HFFc6 (cell line): ENCODE results near the gene C17orf50. TPM values are rescaled to one million over a fixed set of nuclear protein-coding genes. Genes with fewer than 3 reads are reported as not detected.

Source experiments
- DNase-seq: peaks from one replicate; pipeline ENCODE4 v3.0.0-alpha.2; 2018
- H3K27ac Mint-ChIP-seq: 2 replicates; pipeline ENCODE4 v1.8.0; 2020; ENCODE audit warnings: mild to moderate bottlenecking, mixed read lengths
- H3K27me3 Mint-ChIP-seq: 2 replicates; pipeline ENCODE4 v1.8.0; 2021; ENCODE audit warnings: mild to moderate bottlenecking, moderate library complexity, mixed read lengths; ENCODE audit not compliant: insufficient read depth
- H3K36me3 Mint-ChIP-seq: 2 replicates; pipeline ENCODE4 v1.8.0; 2021; ENCODE audit warnings: low read depth, mixed read lengths
- H3K4me1 Mint-ChIP-seq: 2 replicates; pipeline ENCODE4 v1.8.0; 2020; ENCODE audit warnings: low read depth, mixed read lengths
- H3K4me3 Mint-ChIP-seq: 2 replicates; pipeline ENCODE4 v1.8.0; 2020; ENCODE audit warnings: mild to moderate bottlenecking, moderate library complexity, mixed read lengths
- H3K9me3 Mint-ChIP-seq: 2 replicates; pipeline ENCODE4 v1.8.0; 2020; ENCODE audit warnings: mild to moderate bottlenecking, mixed read lengths
- CTCF ChIP-seq: fragments of 200-600 bp; sonication (generic); IDR thresholded peaks from 2 replicates; pipeline ENCODE4 v1.5.0; 2021; ENCODE audit warnings: antibody characterized with exemption, mild to moderate bottlenecking
- total RNA-seq, 6 experiments: library from RNA; stranded (reverse); fragmentation: NEBNext Ultra II Directional; extraction: Animal tissue kit (Norgen Biotek cat#: 25700); gene quantifications; 2 replicates in 1 of 6; 3 replicates in 5 of 6; pipeline ENCODE4 v1.2.3, GENCODE V29; 2021

C17orf50 gene
- total RNA-seq, 6 experiments from 2014 or later: not detected

GRCh38 chr17:35769895-35770486 is 9.3 kb downstream of the C17orf50 start:
- Mint-ChIP-seq H3K9me3 (no peaks in the 10 kb centered on the region), H3K4me1 (peaks cover 3% of the 10 kb centered on the region; the same call in 1 of the 2 replicates), H3K36me3 (no peaks in the 10 kb centered on the region), H3K27ac (no peak overlapping the region), H3K27me3 (peaks cover 53% of the 10 kb centered on the region), H3K4me3 (no peak overlapping the region)
- no peak for DNase-seq
- TF ChIP-seq CTCF: peak; percentile 64

- H3K27ac Mint-ChIP-seq: no peak overlapping the region
- peaks cover 58% of the 10 kb centered on the region for H3K27me3 Mint-ChIP-seq
- no peaks in the 10 kb centered on the region for H3K9me3 Mint-ChIP-seq
- no peak for TF ChIP-seq CTCF
- H3K36me3 Mint-ChIP-seq: no peaks in the 10 kb centered on the region
- DNase-seq: no peak
- no peak overlapping the region for H3K4me3 Mint-ChIP-seq
- peaks cover 10% of the 10 kb centered on the region for H3K4me1 Mint-ChIP-seq
Measured at GRCh38 chr17:35773129-35773528, 12.4 kb downstream of the C17orf50 start.

- Mint-ChIP-seq H3K27me3 (peaks cover 58% of the 10 kb centered on the region), H3K36me3 (no peaks in the 10 kb centered on the region), H3K4me3 (no peak overlapping the region), H3K4me1 (peaks cover 17% of the 10 kb centered on the region), H3K27ac (no peak overlapping the region), H3K9me3 (no peaks in the 10 kb centered on the region)
- TF ChIP-seq CTCF: no peak
- DNase-seq: no peak
Measured at GRCh38 chr17:35773679-35774425, 13.2 kb downstream of the C17orf50 start.

GRCh38 chr17:35774499-35774898 is 13.8 kb downstream of the C17orf50 start:
- no peak for TF ChIP-seq CTCF
- Mint-ChIP-seq H3K4me1 (peaks cover 18% of the 10 kb centered on the region), H3K36me3 (no peaks in the 10 kb centered on the region), H3K4me3 (no peak overlapping the region), H3K9me3 (no peaks in the 10 kb centered on the region), H3K27me3 (peaks cover 54% of the 10 kb centered on the region), H3K27ac (no peak overlapping the region)
- DNase-seq: no peak

GRCh38 chr17:35775039-35775438 is 14.4 kb downstream of the C17orf50 start:
- no peak overlapping the region for H3K27ac Mint-ChIP-seq
- H3K4me1 Mint-ChIP-seq: peaks cover 18% of the 10 kb centered on the region
- H3K27me3 Mint-ChIP-seq: peaks cover 54% of the 10 kb centered on the region
- no peak for DNase-seq
- H3K4me3 Mint-ChIP-seq: no peak overlapping the region
- H3K36me3 Mint-ChIP-seq: no peaks in the 10 kb centered on the region
- H3K9me3 Mint-ChIP-seq: no peaks in the 10 kb centered on the region
- no peak for TF ChIP-seq CTCF
